ENCODE results near the gene CLEC3A. TPM values are rescaled to one million over a fixed set of nuclear protein-coding genes. Genes with fewer than 3 reads are reported as not detected.

The CLEC3A gene
- total RNA-seq, 1 experiment from 2014 or later: 1.1 TPM

- no peak overlapping the region for H3K27ac Mint-ChIP-seq (ENCODE audit: unreplicated experiment)
- no peaks in the 10 kb centered on the region for H3K36me3 Mint-ChIP-seq (ENCODE audit: insufficient read depth, unreplicated experiment)
- Histone ChIP-seq H3K4me1 (no peaks in the 10 kb centered on the region), H3K27me3 (replicated peaks; ENCODE audit: control insufficient read depth, insufficient read depth, low read length) (no peaks in the 10 kb centered on the region), H3K36me3 (ENCODE audit: control insufficient read depth, insufficient read depth, low read length) (no peaks in the 10 kb centered on the region), H3K4me3 (ENCODE audit: low read depth, low read length) (no peak overlapping the region), H3K9me3 (peaks cover 8% of the 10 kb centered on the region; the same call in 1 of the 2 replicates)
- intact Hi-C loops (cut with micrococcal nuclease; ENCODE audit: unreplicated experiment): no loop called here
- TF ChIP-seq CTCF (IDR thresholded peaks at IDR 0.05; ENCODE audit: insufficient read depth in 1 of 2, low read depth in 1 of 2, low read length in 1 of 2, severe bottlenecking in 1 of 2, unreplicated experiment in 1 of 2): no peak
- BruUV-seq (replicated peaks): no TSS peak
- H3K27me3 Mint-ChIP-seq (ENCODE audit: insufficient read depth, unreplicated experiment): peaks cover 8% of the 10 kb centered on the region
- H3K4me3 Mint-ChIP-seq (ENCODE audit: unreplicated experiment): no peak overlapping the region
- POLR2A ChIA-PET: no interaction called here
- H3K4me1 Mint-ChIP-seq (ENCODE audit: low read depth, unreplicated experiment): no peaks in the 10 kb centered on the region
- CTCF ChIA-PET: no interaction called here
- DNase-seq: no peak
- H3K9me3 Mint-ChIP-seq (ENCODE audit: unreplicated experiment): peaks cover 28% of the 10 kb centered on the region
Observed at GRCh38 chr16:77993111-77993985, 29.0 kb upstream of the CLEC3A start.

- intact Hi-C loops (cut with micrococcal nuclease; ENCODE audit: unreplicated experiment): no loop called here
- TF ChIP-seq CTCF (IDR thresholded peaks at IDR 0.05; ENCODE audit: insufficient read depth in 1 of 2, low read depth in 1 of 2, low read length in 1 of 2, severe bottlenecking in 1 of 2, unreplicated experiment in 1 of 2): no peak
- H3K9me3 ChIP-seq: peaks cover 8% of the 10 kb centered on the region; the same call in 1 of the 2 replicates
- Mint-ChIP-seq H3K4me3 (ENCODE audit: unreplicated experiment) (no peak overlapping the region), H3K27ac (ENCODE audit: unreplicated experiment) (no peak overlapping the region), H3K36me3 (ENCODE audit: insufficient read depth, unreplicated experiment) (no peaks in the 10 kb centered on the region), H3K4me1 (ENCODE audit: low read depth, unreplicated experiment) (no peaks in the 10 kb centered on the region), H3K27me3 (ENCODE audit: insufficient read depth, unreplicated experiment) (peaks cover 3% of the 10 kb centered on the region), H3K9me3 (ENCODE audit: unreplicated experiment) (peaks cover 28% of the 10 kb centered on the region)
- POLR2A ChIA-PET: interaction anchor here (0.6 kb wide), 1 partner anchor 1741 kb away, joined by 3 read pairs; no protein-coding TSS in a partner anchor
- H3K27me3 ChIP-seq (replicated peaks; ENCODE audit: control insufficient read depth, insufficient read depth, low read length): no peaks in the 10 kb centered on the region
- no TSS peak for BruUV-seq (replicated peaks)
- CTCF ChIA-PET: no interaction called here
- no peak overlapping the region for H3K4me3 ChIP-seq (ENCODE audit: low read depth, low read length)
- H3K36me3 ChIP-seq (ENCODE audit: control insufficient read depth, insufficient read depth, low read length): no peaks in the 10 kb centered on the region
- DNase-seq: no peak
- no peaks in the 10 kb centered on the region for H3K4me1 ChIP-seq
Observed at GRCh38 chr16:77995843-77996455, 26.4 kb upstream of the CLEC3A start.

- DNase-seq: no peak
- ChIA-PET CTCF (no interaction called here), POLR2A (no interaction called here)
- H3K27me3 Mint-ChIP-seq (ENCODE audit: insufficient read depth, unreplicated experiment): no peaks in the 10 kb centered on the region
- no peaks in the 10 kb centered on the region for H3K27me3 ChIP-seq (replicated peaks; ENCODE audit: control insufficient read depth, insufficient read depth, low read length)
- H3K36me3 Mint-ChIP-seq (ENCODE audit: insufficient read depth, unreplicated experiment): no peaks in the 10 kb centered on the region
- H3K4me1 Mint-ChIP-seq (ENCODE audit: low read depth, unreplicated experiment): no peaks in the 10 kb centered on the region
- peaks cover 20% of the 10 kb centered on the region for H3K9me3 Mint-ChIP-seq (ENCODE audit: unreplicated experiment)
- no peak overlapping the region for H3K4me3 Mint-ChIP-seq (ENCODE audit: unreplicated experiment)
- intact Hi-C loops (cut with micrococcal nuclease; ENCODE audit: unreplicated experiment): no loop called here
- no peak overlapping the region for H3K27ac Mint-ChIP-seq (ENCODE audit: unreplicated experiment)
- no peak overlapping the region for H3K4me3 ChIP-seq (ENCODE audit: low read depth, low read length)
- no peak for TF ChIP-seq CTCF (IDR thresholded peaks at IDR 0.05; ENCODE audit: insufficient read depth in 1 of 2, low read depth in 1 of 2, low read length in 1 of 2, severe bottlenecking in 1 of 2, unreplicated experiment in 1 of 2)
- H3K4me1 ChIP-seq: no peaks in the 10 kb centered on the region
- BruUV-seq (replicated peaks): no TSS peak
- peaks cover 8% of the 10 kb centered on the region; the same call in 1 of the 2 replicates for H3K9me3 ChIP-seq
- no peaks in the 10 kb centered on the region for H3K36me3 ChIP-seq (ENCODE audit: control insufficient read depth, insufficient read depth, low read length)
Observed at GRCh38 chr16:77998350-77999023, 23.9 kb upstream of the CLEC3A start.
